ENCODE measurements around the gene VRK1. TPM values are rescaled to one million over a fixed set of nuclear protein-coding genes. Genes with fewer than 3 reads are reported as not detected.

VRK1 gene
- total and polyA plus RNA-seq, 2 of the 4 experiments (the other 2 are of a cell fraction) = 14.2 to 19.9 TPM

DNA sequence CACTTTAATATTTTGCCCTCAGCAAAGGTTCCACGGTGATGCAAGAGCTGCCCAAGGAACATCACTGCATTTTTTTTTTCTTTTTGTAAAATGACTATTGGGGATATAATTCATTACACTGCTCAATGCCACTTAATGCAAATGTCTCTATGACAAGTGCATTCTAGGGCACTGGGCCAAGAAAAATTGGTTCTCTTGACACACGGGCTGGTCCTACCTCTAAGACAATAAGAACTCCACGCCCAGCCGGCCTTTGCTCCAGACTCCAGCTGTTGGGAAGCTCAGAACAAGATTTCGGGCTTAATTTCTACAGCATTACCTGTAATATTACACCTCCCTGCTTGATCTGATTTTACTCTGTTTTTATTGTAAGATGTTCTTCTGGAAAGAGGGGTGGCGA lies 48.8 kb upstream of the VRK1 start:
- intact Hi-C loops (cut with micrococcal nuclease) (no loop called here), in situ Hi-C loops (cut with MboI; ENCODE audit: low sequenced_read_pairs) (loop anchor here (10.0 kb wide), 1 partner anchor 164 kb away; no protein-coding TSS in a partner anchor)

More for the DNA sequence above, 48.8 kb upstream of the VRK1 start:
- H4K91ac ChIP-seq (ENCODE audit: insufficient read depth, low read depth, low read length) = no peak overlapping the region
- ChIA-PET CTCF (no interaction called here), POLR2A (ENCODE audit: unreplicated experiment) (no interaction called here)
- H3K4me1 ChIP-seq (ENCODE audit: control insufficient read depth, insufficient read depth, low read length) = no peaks in the 10 kb centered on the region
- no peak overlapping the region for H3K14ac ChIP-seq (replicated peaks; ENCODE audit: low read depth, low read length)
- no peak overlapping the region for H3K4me3 ChIP-seq (ENCODE audit: insufficient read depth, low read depth, low read length)
- no peak overlapping the region for H2AFZ ChIP-seq (replicated peaks; ENCODE audit: low read length, poor library complexity)
- no peaks in the 10 kb centered on the region for H3K36me3 ChIP-seq (ENCODE audit: control insufficient read depth, insufficient read depth, low read length)
- BruUV-seq (replicated peaks) = no TSS peak
- H2AK9ac ChIP-seq (replicated peaks; ENCODE audit: low read depth, low read length, poor library complexity) = no peak overlapping the region
- H2BK5ac ChIP-seq (ENCODE audit: low read depth, low read length, poor library complexity, severe bottlenecking) = no peak overlapping the region
- no peak overlapping the region for H3K27ac ChIP-seq (ENCODE audit: insufficient read depth, low read length)
- H2BK15ac ChIP-seq (ENCODE audit: low read depth, low read length) = no peak overlapping the region
- no peak overlapping the region for H3K56ac ChIP-seq (ENCODE audit: extremely low read depth, insufficient read depth, low read length)
- H4K20me1 ChIP-seq (ENCODE audit: insufficient read depth, low read length) = no peaks in the 10 kb centered on the region
- no CpG with 5 or more reads among the region's 6 CpGs for WGBS, 2 experiments (ENCODE audit: extremely low coverage in 2 of 2, insufficient read length in 1 of 2)
- no peak overlapping the region for H4K5ac ChIP-seq (ENCODE audit: low read depth, low read length)
- no peak overlapping the region for H2BK20ac ChIP-seq (ENCODE audit: low read depth, low read length)
- H3K9me3 ChIP-seq (ENCODE audit: control insufficient read depth, insufficient read depth, low read length) = no peaks in the 10 kb centered on the region
- no peak overlapping the region for H3K9ac ChIP-seq (ENCODE audit: low read depth, low read length)
- H3K79me1 ChIP-seq (ENCODE audit: low read depth in 1 of 2, low read length in 2 of 2) = no peaks in the 10 kb centered on the region
- dilution Hi-C loops (cut with HindIII; ENCODE audit: low sequenced_read_pairs, unreplicated experiment) = no loop called here
- no peak overlapping the region for H3K23ac ChIP-seq (ENCODE audit: low read depth, low read length)
- no peak overlapping the region for H2BK120ac ChIP-seq (ENCODE audit: low read depth, low read length)
- DNase-seq (no peak), ATAC-seq (ENCODE audit: low read depth) (no peak)
- no peak overlapping the region for H3K18ac ChIP-seq (ENCODE audit: low read depth, low read length)
- H3K27me3 ChIP-seq (ENCODE audit: control insufficient read depth, insufficient read depth, low read length) = peaks cover 11% of the 10 kb centered on the region
- TF ChIP-seq FOS (IDR thresholded peaks at IDR 0.05; ENCODE audit: low read depth, low read length) = no peak
- no peak for TF ChIP-seq CHD1 (IDR thresholded peaks at IDR 0.05; ENCODE audit: low read depth, low read length)
- TF ChIP-seq NFE2L2 (IDR thresholded peaks at IDR 0.05; ENCODE audit: low read depth, low read length) = no peak
- TF ChIP-seq MAFK (IDR thresholded peaks at IDR 0.05; ENCODE audit: low read depth, low read length) = no peak
- no peak for TF ChIP-seq POLR2A (IDR thresholded peaks at IDR 0.05; ENCODE audit: low read depth, low read length)
- no peak for TF ChIP-seq MXI1 (IDR thresholded peaks at IDR 0.05; ENCODE audit: borderline replicate concordance, low read depth, low read length)
- TF ChIP-seq, protein P1, sequence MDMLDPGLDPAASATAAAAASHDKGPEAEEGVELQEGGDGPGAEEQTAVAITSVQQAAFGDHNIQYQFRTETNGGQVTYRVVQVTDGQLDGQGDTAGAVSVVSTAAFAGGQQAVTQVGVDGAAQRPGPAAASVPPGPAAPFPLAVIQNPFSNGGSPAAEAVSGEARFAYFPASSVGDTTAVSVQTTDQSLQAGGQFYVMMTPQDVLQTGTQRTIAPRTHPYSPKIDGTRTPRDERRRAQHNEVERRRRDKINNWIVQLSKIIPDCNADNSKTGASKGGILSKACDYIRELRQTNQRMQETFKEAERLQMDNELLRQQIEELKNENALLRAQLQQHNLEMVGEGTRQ (IDR thresholded peaks at IDR 0.05; ENCODE audit: low read depth, low read length) = no peak
- no peak for TF ChIP-seq RFX5 (IDR thresholded peaks at IDR 0.05; ENCODE audit: low read depth, low read length)
- no peak overlapping the region for H3K4me2 ChIP-seq (ENCODE audit: low read depth, low read length)
- H3K4ac ChIP-seq (ENCODE audit: low read depth, low read length) = no peak overlapping the region
- no peak overlapping the region for H4K8ac ChIP-seq (ENCODE audit: low read depth in 2 of 2, low read length in 2 of 2)
- no peak overlapping the region for H2AK5ac ChIP-seq (ENCODE audit: low read depth, low read length)
- 0 out of 2 replicates have a peak, but pooled peaks cover 3% of the 10 kb centered on the region for H3K9me1 ChIP-seq (ENCODE audit: insufficient read depth, low read length)
